Measurements from ENCODE around the gene ZNF655.

GRCh38 chr7:99622596-99622995 lies 64.2 kb downstream of the ZNF655 start:
- no peak for TF ChIP-seq CTCF (IDR thresholded peaks at IDR 0.05; ENCODE audit: borderline replicate concordance, extremely low read depth, low read length, poor library complexity, severe bottlenecking)
- no peak for TF ChIP-seq EZH2 (IDR thresholded peaks at IDR 0.05; ENCODE audit: borderline replicate concordance, low read depth, low read length, severe bottlenecking)

All from DND-41 (cell line).